Heart right ventricle (tissue), 16 donors: Measurements from ENCODE around the gene COG4. TPM values are rescaled to one million over a fixed set of nuclear protein-coding genes. Genes with fewer than 3 reads are reported as not detected.
A peak's percentile ranks its signal among the peaks of the same experiment; 100 is the strongest.

Source experiments
- ATAC-seq, 8 donors: fragments of 200-7000 bp; cut with Tn5 transposase; one replicate each; pipeline ENCODE4 v1.9.1; 2020; ENCODE audit warnings: mild to moderate bottlenecking in 8 of 8, moderate library complexity in 8 of 8, moderate number of reproducible peaks in 1 of 8
- DNase-seq, 2 donors: peaks; one replicate each; pipeline ENCODE4 v3.0.0-alpha.2; 2020
- H3K27ac ChIP-seq, 10 donors: fragments of 200-600 bp; sonication (generic) in 2 of 10; one replicate each; pipeline versions ENCODE4 v1.5.0 to v1.8.0; 2020 to 2022; ENCODE audit warnings: mild to moderate bottlenecking in 3 of 10
- H3K27me3 ChIP-seq, 7 donors: fragments of 200-600 bp; one replicate each; pipeline ENCODE4 v1.8.0; 2021 to 2022; ENCODE audit warnings: mild to moderate bottlenecking in 2 of 7
- H3K36me3 ChIP-seq, 9 donors: fragments of 200-600 bp; sonication (generic) in 1 of 9; one replicate each; pipeline versions ENCODE4 v1.5.0 to v1.8.0; 2020 to 2022; ENCODE audit warnings: mild to moderate bottlenecking in 2 of 9
- H3K4me1 ChIP-seq, 9 donors: fragments of 200-600 bp; sonication (generic) in 1 of 9; one replicate each; pipeline versions ENCODE4 v1.5.0 to v1.8.0; 2020 to 2022; ENCODE audit warnings: mild to moderate bottlenecking in 4 of 9
- H3K4me3 ChIP-seq, 10 donors: fragments of 200-600 bp; sonication (generic) in 2 of 10; one replicate each; pipeline versions ENCODE4 v1.5.0 to v1.8.0; 2020 to 2022; ENCODE audit warnings: mild to moderate bottlenecking in 7 of 10, moderate library complexity in 2 of 10
- H3K9me3 ChIP-seq, 11 donors: fragments of 200-600 bp in 10 of 11; sonication (generic) in 2 of 11; one replicate each; pipeline versions ENCODE4 v1.5.0 to v1.8.0; 2013 to 2022; ENCODE audit warnings: mild to moderate bottlenecking in 2 of 11, control low read depth in 1 of 11, moderate library complexity in 1 of 11
- CTCF ChIP-seq, 9 donors: fragments of 200-600 bp; sonication (generic) in 2 of 9; IDR thresholded peaks; one replicate each; pipeline versions ENCODE4 v1.5.0 to v1.8.0; 2021 to 2022; ENCODE audit warnings: antibody characterized with exemption in 9 of 9, mild to moderate bottlenecking in 5 of 9, moderate library complexity in 1 of 9
- WGBS, 2 donors: extraction: QIAGEN DNeasy Blood & Tissue Kit; methylation state at CpG; one replicate each; pipeline ENCODE4 v1.1.7; 2013; ENCODE audit warnings: inconsistent platforms in 1 of 2; 5-methylcytosine and 5-hydroxymethylcytosine counted together
- intact Hi-C, 10 donors: fragments of 100-400 bp; cut with DNase I; formaldehyde crosslinking; loops; one replicate each; pipeline versions ENCODE4 v1.11.1 to v1.14.2; 2022
- polyA plus RNA-seq, 2 donors: library from polyadenylated mRNA; stranded (reverse); fragments of 200-250 nt; gene quantifications; one replicate each; pipeline ENCODE4 v1.2.3, GENCODE V29; 2013
- total RNA-seq, 10 donors: library from RNA; stranded (reverse); fragmentation: NEBNext Ultra II Directional in 3 of 10; extraction: Animal tissue kit (Norgen Biotek cat#: 25700) in 3 of 10; gene quantifications; one replicate each; pipeline versions ENCODE4 v1.2.1 to v1.2.4, GENCODE V29; 2021 to 2023
- donor health status: Arrhythmogenic right ventricular cardiomyopathy.
- donor health status: ischemic (EF 13 %, LVEDD 7.1; RV severe dilation, severe dysfunction).
- donor health status: healthy with polysubstance abuse.
- donor health status: DM: no; HTN: yes; CAD: no.
- donor health status: DM: no; HTN: no; CAD: no.
- donor health status: ischemic (EF 25% LVEDD 6.9; RV normal size, moderate dysfunction).
- donor health status: ischemic (EF 25% LVEDD 5.7; RV mildly dilated, moderate dysfunction).
- donor health status: healthy.
- donor health status: DM: yes; HTN: yes; CAD: no.
- donor health status: Ischemic cardiomyopathy.
- donor health status: ischemic (EF 35%, LVEDD 5.7; RV mildly dilated, moderate dysfunction).
- donor health status: nonischemic (EF 11% LVEDD 7.7; RV severe dilation, severe dysfunction).
- donor health status: DM: yes; HTN: yes; CAD: no.
- donor health status: PGD.
- donor health status: ischemic (EF 29% LVEDD 5.4; RV normal size, mild dysfunction).
- donor health status: nonischemic (EF 23%, LVEDD 6.1; RV moderate dilation, normal function).

COG4 gene
- total and polyA plus RNA-seq, 12 donors = 29.3 to 56.8 (median 40.5) TPM

GRCh38 chr16:70478169-70478568 lies 45.2 kb downstream of the COG4 start:
- ATAC-seq (peak in 1 of 8 donors; percentile 2), DNase-seq (no peak)
- Histone ChIP-seq H3K36me3 (peaks cover 0 to 92% (median 31%) of the 10 kb centered on the region in 9 donors), H3K27ac (peak overlapping the region; percentile 31 to 79 (median 62)), H3K4me1 (peaks cover 0 to 36% (median 33%) of the 10 kb centered on the region in 9 donors), H3K9me3 (no peaks in the 10 kb centered on the region), H3K4me3 (no peak overlapping the region), H3K27me3 (no peaks in the 10 kb centered on the region)
- 92% methylated on average over 8 of the region's 8 CpGs for WGBS, 2 donors
- intact Hi-C loops = loop anchor here in 3 of 10 donors (5.0 to 10.0 kb wide), 2 partner anchors 83 to 106 kb away; no protein-coding TSS in a partner anchor
- no peak for TF ChIP-seq CTCF (IDR thresholded peaks at IDR 0.05)

GRCh38 chr16:70476272-70477020 lies 46.9 kb downstream of the COG4 start:
- 74 to 80% methylated on average over 12 to 13 of the region's 13 CpGs for WGBS, 2 donors
- H3K4me3 ChIP-seq = no peak overlapping the region
- DNase-seq = no peak

GRCh38 chr16:70475054-70475871 lies 48.1 kb downstream of the COG4 start:
- ATAC-seq (no peak), DNase-seq (no peak)
- H3K4me1 ChIP-seq = peaks cover 0 to 35% (median 30%) of the 10 kb centered on the region in 9 donors
- no peak overlapping the region for H3K4me3 ChIP-seq
- intact Hi-C loops = loop anchor here in 3 of 10 donors (5.0 to 10.0 kb wide), 2 partner anchors 80 to 103 kb away; no protein-coding TSS in a partner anchor
- TF ChIP-seq CTCF (IDR thresholded peaks at IDR 0.05) = no peak
- H3K27ac ChIP-seq = no peak overlapping the region
- WGBS, 2 donors = 89 to 91% methylated on average over 24 of the region's 24 CpGs
- no peaks in the 10 kb centered on the region for H3K27me3 ChIP-seq
- no peaks in the 10 kb centered on the region for H3K9me3 ChIP-seq
- peaks cover 0 to 82% (median 19%) of the 10 kb centered on the region in 9 donors for H3K36me3 ChIP-seq

More at GRCh38 chr16:70476272-70477020, 46.9 kb downstream of the COG4 start:
- intact Hi-C loops = loop anchor here in 3 of 10 donors (5.0 to 10.0 kb wide), 2 partner anchors 82 to 104 kb away; no protein-coding TSS in a partner anchor
- TF ChIP-seq CTCF (IDR thresholded peaks at IDR 0.05) = no peak
- Histone ChIP-seq H3K36me3 (peaks cover 0 to 90% (median 31%) of the 10 kb centered on the region in 9 donors), H3K27me3 (no peaks in the 10 kb centered on the region), H3K9me3 (no peaks in the 10 kb centered on the region), H3K27ac (peak overlapping the region in 7 of 10 donors; percentile 44 to 76 (median 62)), H3K4me1 (peaks cover 0 to 36% (median 33%) of the 10 kb centered on the region in 9 donors)
- ATAC-seq = peak in 7 of 8 donors; percentile 24 to 70 (median 59)
